Stimulated activated CD8-positive, alpha-beta memory T cell treated with anti-CD3 and anti-CD28 coated beads, Interleukin-15, amount 100 ng/mL, for 4 hours (primary cell): ENCODE data around the gene C13orf46.

Source experiments
- DNase-seq, 2 donors: peaks; one replicate each; pipeline ENCODE4 v3.0.0-alpha.2; 2020; ENCODE audit warnings: low read depth in 2 of 2

Gene C13orf46

GRCh38 chr13:113970810-113971470 is 2.9 kb downstream of the C13orf46 start:
- no peak for DNase-seq

DNA sequence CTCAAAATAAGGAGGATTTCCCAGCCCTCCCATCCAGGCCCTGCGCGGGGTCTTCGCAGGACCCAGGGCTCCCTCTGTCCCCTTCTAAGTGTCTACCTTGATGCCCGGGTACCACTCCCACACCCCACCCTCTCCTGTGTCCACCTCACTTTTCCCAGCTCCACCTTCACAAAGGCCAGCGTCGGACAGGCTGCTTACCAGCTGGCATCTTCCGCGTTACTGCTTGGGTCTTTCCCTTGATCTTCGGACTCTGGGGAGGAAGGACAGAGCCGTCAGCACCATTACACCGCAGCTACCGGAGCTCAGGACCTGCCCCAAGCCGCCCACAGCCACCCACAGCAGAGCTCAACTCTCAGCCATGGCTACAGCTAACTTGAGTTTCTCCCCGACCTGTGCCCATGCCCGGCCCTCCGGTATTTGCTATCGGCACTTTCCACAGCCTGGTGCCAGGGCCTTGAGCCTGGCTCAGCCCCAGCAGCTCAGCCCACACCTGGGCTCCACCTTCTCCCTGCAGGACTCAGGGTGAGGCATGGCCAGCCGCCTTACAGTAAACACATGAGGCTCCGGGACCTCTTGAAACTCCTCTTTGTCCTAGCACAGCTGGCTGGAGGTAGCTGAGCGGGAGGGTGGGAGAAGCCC is 3.8 kb downstream of the C13orf46 start:
- DNase-seq: no peak

GRCh38 chr13:113969311-113969972 is 4.4 kb downstream of the C13orf46 start:
- no peak for DNase-seq

- no peak for DNase-seq
Measured at GRCh38 chr13:113968463-113969310, 5.2 kb downstream of the C13orf46 start.

- DNase-seq: no peak
Measured at GRCh38 chr13:113967729-113968462, 6.0 kb downstream of the C13orf46 start.

DNA sequence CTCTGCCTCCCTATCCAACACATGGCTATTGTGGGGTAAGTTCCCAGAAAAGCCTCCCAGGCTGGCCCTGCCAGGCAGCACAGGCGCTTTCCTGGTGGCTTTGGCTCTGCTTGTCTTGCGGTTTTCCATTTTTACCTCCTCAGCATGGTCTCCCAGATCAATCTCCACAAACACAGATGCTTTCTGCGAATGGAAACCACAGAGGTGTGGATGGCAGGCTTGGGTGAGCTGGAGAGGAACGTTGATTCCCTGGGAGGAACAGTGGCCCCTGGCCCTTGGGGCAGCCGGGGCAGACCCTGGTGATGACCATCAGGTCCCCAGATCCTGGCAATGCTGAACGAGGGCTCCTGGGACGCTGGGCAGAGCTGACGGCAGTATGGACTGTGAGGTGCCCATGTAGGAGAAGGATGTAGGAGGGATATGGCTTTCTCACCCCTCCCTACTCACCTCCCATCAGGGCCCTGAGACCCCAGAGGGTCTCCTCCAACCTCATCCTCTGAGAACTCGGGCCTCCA is 6.6 kb downstream of the C13orf46 start:
- DNase-seq: no peak

GRCh38 chr13:113965968-113966884 is 7.7 kb downstream of the C13orf46 start:
- no peak for DNase-seq

- DNase-seq: no peak
Measured at GRCh38 chr13:113965383-113965874, 8.4 kb downstream of the C13orf46 start.

DNA sequence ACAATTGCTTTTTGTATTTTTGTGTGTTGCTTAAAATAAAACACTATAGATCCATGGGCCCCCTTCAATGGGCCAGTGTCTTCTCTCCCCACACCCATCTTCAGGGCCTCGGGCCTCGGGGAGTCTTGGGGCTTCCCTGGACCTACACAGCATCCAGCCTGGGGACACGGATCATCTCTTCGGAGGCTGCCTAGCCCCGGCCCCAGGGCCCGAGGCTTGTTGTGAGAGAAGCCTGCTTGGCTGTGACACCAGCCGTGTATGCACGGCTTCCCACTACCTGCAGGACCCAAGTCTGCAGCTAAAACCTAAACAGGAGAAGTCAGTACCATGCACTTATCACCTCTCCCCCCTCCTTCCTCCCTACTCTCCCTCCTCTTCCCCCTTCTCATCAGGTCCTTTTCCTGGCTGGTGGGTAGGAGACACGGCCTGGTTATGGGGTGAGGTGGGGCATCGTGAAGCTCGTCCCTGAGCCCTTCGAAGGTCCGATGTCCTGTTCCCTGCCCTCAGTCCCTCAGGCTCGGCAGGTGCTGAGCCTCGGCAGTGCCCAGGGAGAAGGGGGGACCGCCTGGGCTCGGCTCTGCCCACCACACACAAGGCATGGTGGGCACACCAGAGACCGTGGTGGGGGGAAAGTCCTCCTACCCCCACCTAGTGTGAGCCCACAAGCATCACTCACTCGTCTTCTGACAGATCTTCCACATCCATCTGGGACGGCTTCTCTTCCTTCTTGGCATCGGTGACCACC is 9.5 kb downstream of the C13orf46 start:
- no peak for DNase-seq

DNA sequence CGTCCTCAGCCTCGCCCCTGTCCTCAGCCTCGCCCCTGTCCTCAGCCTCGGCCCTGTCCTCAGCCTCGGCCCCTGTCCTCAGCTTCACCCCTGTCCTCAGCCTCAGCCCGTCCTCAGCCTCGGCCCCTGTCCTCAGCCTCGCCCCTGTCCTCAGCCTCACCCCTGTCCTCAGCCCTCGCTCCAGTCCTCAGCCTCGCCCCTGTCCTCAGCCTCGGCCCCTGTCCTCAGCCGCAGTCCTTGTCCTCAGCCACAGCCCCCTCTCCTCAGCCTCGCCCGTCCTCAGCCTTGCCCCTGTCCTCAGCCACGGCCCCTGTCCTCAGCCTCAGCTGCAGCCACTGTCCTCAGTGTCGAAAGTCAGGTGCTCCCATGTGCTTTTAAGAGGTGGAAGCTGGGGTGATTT is 10.5 kb downstream of the C13orf46 start:
- DNase-seq: no peak

GRCh38 chr13:113962975-113963374 is 10.9 kb downstream of the C13orf46 start:
- no peak for DNase-seq

DNA sequence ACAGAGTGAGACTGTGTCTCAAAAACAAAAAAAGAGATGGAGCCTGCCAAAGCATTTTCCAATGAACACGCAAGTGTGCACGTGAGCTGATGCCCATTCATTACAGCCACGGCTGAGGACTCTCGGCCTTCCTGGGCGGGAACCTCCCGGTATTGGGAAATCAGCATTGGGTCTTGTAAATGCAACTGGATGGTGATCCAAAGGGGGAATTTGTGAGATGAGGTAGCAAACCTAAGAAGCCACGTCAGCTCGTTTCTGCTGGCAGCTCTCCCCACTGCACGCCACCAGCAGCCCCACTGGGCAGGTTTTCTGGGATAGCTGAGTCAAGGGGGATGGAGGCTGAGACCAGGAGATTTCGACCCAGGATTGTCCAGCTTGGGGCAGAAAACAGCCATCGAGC is 11.5 kb downstream of the C13orf46 start:
- no peak for DNase-seq

- no peak for DNase-seq
Measured at GRCh38 chr13:113960276-113960948, 13.5 kb downstream of the C13orf46 start.

- DNase-seq: no peak
Measured at GRCh38 chr13:113959198-113959597, 14.7 kb downstream of the C13orf46 start.

DNA sequence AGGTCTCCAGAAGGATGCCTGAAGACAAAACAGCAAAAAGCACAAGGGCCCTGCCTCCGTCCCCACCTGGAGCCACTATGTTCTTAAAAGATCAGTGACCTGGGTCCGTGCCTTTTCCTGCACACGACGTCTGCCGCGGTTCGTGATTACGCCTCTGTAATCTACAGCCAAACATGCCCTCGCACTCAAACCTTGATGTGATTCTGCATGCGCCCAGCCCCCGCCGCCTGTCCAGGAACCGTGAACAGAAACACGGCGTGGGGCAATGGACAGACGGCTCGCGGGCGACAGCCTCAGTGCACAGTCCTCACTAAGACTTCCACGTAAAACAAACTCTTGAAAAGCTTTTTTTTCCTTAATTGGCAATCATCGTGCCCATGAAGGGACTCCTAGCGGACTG is 15.5 kb downstream of the C13orf46 start:
- no peak for DNase-seq

DNA sequence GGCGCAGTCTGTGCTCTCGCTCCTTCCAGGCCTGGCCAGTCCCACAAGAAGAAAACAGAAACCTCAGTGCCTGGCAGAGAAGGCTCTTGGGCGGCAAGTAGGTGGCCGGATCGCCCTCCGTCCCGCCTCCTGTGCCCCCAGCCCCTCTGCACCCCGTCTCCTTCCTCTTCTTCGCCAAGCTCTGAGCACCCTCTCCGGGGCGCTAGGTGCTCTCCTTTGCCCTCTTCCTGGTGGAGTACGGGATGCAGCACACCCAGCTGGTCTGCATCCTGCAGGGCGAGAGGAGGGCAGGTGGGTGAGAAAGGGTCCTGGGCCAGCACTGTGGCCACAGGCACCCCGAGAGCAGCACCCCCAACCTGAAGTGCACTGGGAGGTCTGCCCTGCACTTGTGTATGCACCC is 17.3 kb downstream of the C13orf46 start:
- no peak for DNase-seq

GRCh38 chr13:113955691-113956090 is 18.2 kb downstream of the C13orf46 start:
- DNase-seq: no peak

- no peak for DNase-seq
Measured at GRCh38 chr13:113955235-113955634, 18.6 kb downstream of the C13orf46 start.
